Stimulated activated naive CD8-positive, alpha-beta T cell treated with anti-CD3 and anti-CD28 coated beads, Interleukin-15, Interleukin-2, amounts not matched to agents 100 ng/mL and 50 ng/mL, for 24 hours (primary cell): ENCODE results near the gene NAA10.

Source experiments
- H3K27ac Mint-ChIP-seq: one replicate; pipeline ENCODE4 v1.8.0; 2021; ENCODE audit warnings: mild to moderate bottlenecking, mixed read lengths
- H3K27me3 Mint-ChIP-seq: one replicate; pipeline ENCODE4 v1.8.0; 2021; ENCODE audit warnings: mixed read lengths
- H3K36me3 Mint-ChIP-seq: one replicate; pipeline ENCODE4 v1.8.0; 2021; ENCODE audit warnings: low read depth, mixed read lengths
- H3K4me1 Mint-ChIP-seq: one replicate; pipeline ENCODE4 v1.8.0; 2021; ENCODE audit warnings: low read depth, mixed read lengths
- H3K4me3 Mint-ChIP-seq: one replicate; pipeline ENCODE4 v1.8.0; 2021; ENCODE audit warnings: mild to moderate bottlenecking, mixed read lengths
- H3K9me3 Mint-ChIP-seq: one replicate; pipeline ENCODE4 v1.8.0; 2021; ENCODE audit warnings: mixed read lengths

The NAA10 gene

DNA sequence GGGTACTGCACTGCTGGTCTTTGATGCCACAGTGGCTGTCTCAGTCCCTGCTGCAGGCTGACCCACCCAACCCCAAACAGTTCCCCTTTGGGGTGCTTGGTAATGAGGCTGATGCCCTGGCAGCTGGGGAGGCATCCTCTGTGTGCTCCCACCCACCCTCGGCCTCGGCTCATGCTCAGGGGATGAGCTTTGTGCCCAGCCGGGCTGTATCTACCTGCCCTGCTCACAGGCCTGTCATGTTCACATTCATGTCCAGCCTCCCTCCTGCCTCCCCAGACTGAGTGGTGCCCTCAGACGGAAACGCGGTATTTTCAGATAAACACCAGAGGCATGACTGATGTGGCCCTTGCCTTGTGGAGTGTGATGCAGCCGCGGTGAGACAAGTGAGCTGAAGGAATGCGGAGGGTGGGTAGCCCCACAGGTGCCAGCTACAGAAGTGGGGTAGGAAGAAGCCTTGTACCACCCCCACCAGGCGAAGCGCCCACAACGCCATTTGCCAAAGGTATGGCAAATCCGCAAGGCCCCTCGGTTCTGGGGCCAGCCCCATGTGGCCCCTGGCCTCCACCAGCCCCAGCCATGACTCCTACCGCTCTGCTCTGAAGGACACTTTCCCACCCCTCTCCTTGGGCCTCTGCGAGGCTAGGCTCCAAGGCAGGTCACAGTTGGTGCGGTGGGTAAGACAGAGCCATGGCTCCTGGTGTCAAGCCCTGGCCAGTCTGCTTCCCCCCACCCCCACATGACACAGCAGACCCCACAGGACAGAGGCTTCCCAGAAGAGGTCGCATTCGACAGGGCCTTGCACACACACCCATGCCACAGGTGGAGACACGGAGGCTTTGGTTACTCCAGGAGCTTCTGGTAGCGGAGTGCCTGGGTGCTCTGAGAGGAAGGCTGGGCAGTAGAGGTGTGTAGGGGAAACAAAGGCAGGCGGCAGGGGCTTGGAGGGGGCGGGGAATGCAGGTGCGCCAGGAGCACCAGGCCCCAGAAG is 11.4 kb upstream of the NAA10 start:
- Mint-ChIP-seq H3K27me3 (no peaks in the 10 kb centered on the region), H3K4me1 (peaks cover 36% of the 10 kb centered on the region), H3K9me3 (no peaks in the 10 kb centered on the region), H3K4me3 (no peak overlapping the region), H3K27ac (no peak overlapping the region), H3K36me3 (peaks cover 9% of the 10 kb centered on the region)

DNA sequence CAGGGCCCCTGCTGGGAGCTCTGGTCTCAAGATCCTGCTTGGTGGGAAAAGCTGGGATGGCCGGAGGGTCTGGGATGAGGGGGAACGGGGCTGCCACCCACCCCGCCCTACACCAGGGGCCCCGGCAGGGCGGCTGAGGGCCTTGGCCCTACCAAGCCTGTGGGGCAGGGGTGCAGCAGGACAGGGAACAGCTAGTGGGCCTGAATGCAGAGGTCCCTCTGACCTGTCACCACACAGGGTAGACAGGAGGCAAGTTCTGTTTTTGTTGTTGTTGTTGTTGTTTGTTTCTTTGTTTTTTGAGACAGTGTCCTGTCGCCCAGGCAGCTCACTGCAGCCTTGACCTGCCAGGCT is 9.9 kb upstream of the NAA10 start:
- H3K36me3 Mint-ChIP-seq = no peaks in the 10 kb centered on the region
- no peaks in the 10 kb centered on the region for H3K9me3 Mint-ChIP-seq
- H3K27me3 Mint-ChIP-seq = no peaks in the 10 kb centered on the region
- peak overlapping the region; percentile 79 for H3K4me3 Mint-ChIP-seq
- H3K27ac Mint-ChIP-seq = no peak overlapping the region
- peaks cover 33% of the 10 kb centered on the region for H3K4me1 Mint-ChIP-seq

DNA sequence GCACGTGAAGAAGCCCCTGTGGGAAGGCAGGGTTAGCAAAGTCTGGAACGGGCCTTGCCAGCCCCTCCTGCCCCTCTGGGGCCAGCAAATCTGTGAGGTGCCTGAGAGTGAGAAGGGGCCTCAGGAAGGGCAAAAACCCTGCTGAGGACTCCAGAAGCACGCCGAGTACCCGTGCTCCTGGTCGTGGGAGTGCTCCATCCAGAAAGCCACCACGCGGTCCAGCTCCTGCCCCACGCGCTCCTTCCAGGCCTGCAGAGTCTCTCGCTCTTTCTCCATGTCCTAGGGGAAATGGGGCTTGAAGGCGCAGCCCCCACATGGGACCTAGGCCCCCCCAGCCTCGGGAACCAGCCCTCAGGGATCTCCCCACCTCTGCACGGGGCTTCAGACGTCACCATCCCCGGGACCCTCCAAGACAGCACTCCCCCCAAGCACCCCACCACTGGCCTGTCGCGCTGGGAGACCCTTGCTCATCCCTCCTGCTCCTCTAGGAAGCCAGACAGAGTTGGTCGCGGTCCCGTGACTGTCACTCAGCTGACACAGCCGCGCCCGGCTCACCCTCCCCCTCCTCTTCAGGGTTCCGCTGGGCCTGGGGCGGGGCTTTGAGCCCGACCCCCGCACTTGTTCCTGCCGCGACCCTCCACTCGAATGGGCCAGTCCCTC is 9.4 kb upstream of the NAA10 start, which contains the start of gene RENBP:
RENBP (minus strand) TSS at position 504 of the 660 bp plus-strand sequence; CDS start at position 471, 33 bp downstream.
- no peaks in the 10 kb centered on the region for H3K9me3 Mint-ChIP-seq
- H3K27me3 Mint-ChIP-seq = no peaks in the 10 kb centered on the region
- H3K36me3 Mint-ChIP-seq = no peaks in the 10 kb centered on the region
- peaks cover 29% of the 10 kb centered on the region for H3K4me1 Mint-ChIP-seq
- H3K27ac Mint-ChIP-seq = peak within 1 kb of the TSS; percentile 77
- H3K4me3 Mint-ChIP-seq = peak within 1 kb of the TSS; percentile 79

DNA sequence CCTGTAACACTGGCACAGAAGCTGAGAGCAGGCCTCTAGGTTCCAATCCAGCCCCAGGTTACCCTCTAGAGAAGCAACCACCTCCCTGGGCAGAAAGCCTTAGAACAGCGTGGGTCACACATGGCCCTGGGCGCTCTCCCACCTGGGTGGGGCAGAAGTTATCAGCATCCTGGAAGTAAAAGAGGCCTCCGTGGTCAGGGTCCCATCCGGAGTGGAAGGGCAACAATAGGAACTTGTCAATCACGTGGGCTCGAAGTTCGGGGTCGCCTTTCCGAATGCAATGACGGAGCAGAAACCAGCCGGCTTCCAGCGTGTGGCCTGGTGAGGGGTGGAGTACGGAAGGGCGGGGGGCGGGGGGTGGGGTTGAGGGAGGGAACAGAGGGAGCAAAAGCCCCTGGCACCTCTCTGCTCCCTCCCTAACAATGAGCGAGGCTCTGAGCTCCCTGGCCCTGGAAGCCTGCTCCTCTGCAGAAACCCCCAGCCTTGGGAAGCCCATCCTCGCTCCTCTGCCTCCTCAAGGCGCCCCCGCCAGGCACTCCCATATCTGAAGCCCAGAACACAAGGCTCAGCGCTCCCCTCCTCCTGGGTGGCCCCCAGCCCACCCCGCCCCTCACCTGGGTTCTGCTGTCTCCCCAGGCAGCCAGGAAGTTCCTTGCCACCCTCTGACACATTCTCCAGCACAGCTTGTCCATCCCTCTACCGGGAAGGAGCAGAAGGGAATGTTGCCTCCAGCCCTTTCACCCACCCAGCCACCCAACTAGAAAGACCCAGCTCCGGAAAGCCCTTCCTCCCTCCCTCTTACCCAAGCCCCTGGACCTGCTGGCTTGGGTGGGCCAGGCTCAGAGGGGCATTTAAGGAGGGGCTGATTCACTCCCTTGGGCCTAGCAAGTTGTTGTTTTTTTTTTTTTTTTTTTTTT is 6.8 kb upstream of the NAA10 start:
- peaks cover 6% of the 10 kb centered on the region for H3K36me3 Mint-ChIP-seq
- no peaks in the 10 kb centered on the region for H3K27me3 Mint-ChIP-seq
- no peaks in the 10 kb centered on the region for H3K9me3 Mint-ChIP-seq
- H3K27ac Mint-ChIP-seq = peak overlapping the region; percentile 80
- H3K4me1 Mint-ChIP-seq = peaks cover 20% of the 10 kb centered on the region
- H3K4me3 Mint-ChIP-seq = peak overlapping the region; percentile 82

DNA sequence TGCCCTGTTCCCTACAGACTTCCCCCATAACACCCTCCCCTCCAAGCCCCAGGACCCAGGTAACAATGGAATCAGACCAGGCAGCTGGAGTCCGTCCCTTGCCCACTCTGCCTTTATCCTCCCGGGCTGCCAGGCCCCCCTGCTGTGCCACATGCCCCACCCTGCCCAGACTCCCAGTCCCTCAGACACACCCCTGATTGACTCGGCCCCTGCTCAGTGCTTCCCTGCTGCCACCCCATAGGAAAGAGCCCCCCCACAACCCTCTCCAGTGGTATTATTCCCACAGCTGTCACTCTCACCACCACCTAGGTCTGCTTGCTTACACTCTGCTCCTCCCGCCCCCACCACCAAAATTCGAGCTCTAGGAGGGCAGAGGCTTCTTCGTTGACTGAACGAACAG is 4.7 kb upstream of the NAA10 start:
- Mint-ChIP-seq H3K9me3 (no peaks in the 10 kb centered on the region), H3K4me3 (peak overlapping the region; percentile 10), H3K27me3 (no peaks in the 10 kb centered on the region)

DNA sequence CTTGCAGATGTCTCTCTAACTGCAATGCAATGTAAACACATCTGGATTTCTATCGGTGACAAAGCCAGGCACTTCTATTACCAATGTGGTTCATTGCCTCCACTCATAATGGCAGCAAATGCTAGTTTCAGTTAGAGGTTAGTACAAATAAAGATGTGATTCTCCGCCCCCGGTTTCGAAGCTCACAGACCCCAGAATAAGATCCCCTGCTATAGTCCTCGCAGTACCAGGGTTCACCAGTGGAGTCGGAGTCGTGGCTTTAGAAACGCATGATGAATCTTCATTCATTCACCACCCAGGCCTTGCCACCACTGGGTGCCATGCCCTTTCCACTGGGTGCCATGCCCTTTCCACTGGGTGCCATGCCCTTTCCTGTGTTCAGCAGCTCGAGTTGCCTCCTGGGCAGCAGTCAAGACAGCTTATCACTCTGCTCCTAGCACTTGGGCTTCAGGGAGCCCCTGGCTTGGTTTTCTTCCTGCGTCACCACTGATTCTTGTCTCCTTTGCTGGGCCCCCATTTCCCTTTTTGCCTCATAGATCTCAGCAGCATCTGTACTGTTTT is 3.5 kb upstream of the NAA10 start:
- Mint-ChIP-seq H3K9me3 (no peaks in the 10 kb centered on the region), H3K4me1 (peaks cover 23% of the 10 kb centered on the region), H3K4me3 (no peak overlapping the region), H3K36me3 (peaks cover 13% of the 10 kb centered on the region), H3K27ac (peak overlapping the region; percentile 11), H3K27me3 (no peaks in the 10 kb centered on the region)

More for the DNA sequence above, 4.7 kb upstream of the NAA10 start:
- H3K36me3 Mint-ChIP-seq = peaks cover 6% of the 10 kb centered on the region
- H3K27ac Mint-ChIP-seq = no peak overlapping the region
- H3K4me1 Mint-ChIP-seq = peaks cover 27% of the 10 kb centered on the region

DNA sequence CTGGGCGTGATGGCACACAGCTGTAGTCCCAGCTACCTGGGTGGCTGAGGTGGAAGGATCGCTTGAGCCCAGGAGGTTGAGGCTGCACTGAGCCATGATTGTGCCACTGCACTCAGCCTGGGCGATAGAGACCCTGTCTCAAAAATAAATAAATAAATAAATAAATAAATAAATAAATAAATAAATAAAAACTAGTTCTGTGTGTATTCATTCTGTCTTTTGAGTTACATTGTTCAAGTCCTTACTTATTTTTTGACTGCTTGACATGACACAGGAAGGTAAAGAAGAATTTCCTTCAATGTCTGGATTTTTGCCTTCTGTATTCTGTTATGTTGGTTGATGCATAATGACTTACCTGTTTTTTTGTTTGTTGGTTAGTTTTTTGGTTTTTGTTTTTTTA is 2.2 kb upstream of the NAA10 start:
- no peak overlapping the region for H3K27ac Mint-ChIP-seq
- no peak overlapping the region for H3K4me3 Mint-ChIP-seq
- no peaks in the 10 kb centered on the region for H3K9me3 Mint-ChIP-seq
- peaks cover 23% of the 10 kb centered on the region for H3K4me1 Mint-ChIP-seq
- peaks cover 14% of the 10 kb centered on the region for H3K36me3 Mint-ChIP-seq
- H3K27me3 Mint-ChIP-seq = no peaks in the 10 kb centered on the region

DNA sequence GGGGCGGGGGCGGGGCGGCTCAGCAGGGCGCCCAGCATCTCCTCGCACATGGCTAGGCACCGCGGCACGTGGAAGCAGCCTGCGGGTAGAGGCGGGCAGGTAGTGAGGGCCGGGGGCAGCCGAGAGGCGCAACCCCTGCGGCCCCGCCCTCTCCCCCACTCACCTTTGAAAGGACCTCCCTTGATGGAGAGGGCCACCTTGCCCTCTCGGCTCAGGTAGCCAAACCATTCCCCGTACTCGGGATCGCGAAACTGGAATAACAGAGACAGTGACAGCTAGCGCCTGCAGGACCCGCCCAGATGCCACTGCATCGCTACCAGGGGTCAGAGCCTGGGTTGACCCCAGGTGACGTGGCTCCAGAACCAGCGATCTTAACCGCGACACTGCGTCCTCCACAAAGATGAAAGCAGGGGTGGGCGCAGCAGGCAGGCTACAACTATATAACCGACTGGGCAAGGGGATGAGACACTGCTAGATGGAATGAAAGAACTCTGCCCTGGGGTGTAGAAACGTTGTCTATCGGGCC is 552 bp upstream of the NAA10 start:
- no peaks in the 10 kb centered on the region for H3K27me3 Mint-ChIP-seq
- peak overlapping the region; percentile 72 for H3K4me3 Mint-ChIP-seq
- H3K27ac Mint-ChIP-seq = peak overlapping the region; percentile 71
- peaks cover 22% of the 10 kb centered on the region for H3K4me1 Mint-ChIP-seq
- no peaks in the 10 kb centered on the region for H3K9me3 Mint-ChIP-seq
- peaks cover 29% of the 10 kb centered on the region for H3K36me3 Mint-ChIP-seq

DNA sequence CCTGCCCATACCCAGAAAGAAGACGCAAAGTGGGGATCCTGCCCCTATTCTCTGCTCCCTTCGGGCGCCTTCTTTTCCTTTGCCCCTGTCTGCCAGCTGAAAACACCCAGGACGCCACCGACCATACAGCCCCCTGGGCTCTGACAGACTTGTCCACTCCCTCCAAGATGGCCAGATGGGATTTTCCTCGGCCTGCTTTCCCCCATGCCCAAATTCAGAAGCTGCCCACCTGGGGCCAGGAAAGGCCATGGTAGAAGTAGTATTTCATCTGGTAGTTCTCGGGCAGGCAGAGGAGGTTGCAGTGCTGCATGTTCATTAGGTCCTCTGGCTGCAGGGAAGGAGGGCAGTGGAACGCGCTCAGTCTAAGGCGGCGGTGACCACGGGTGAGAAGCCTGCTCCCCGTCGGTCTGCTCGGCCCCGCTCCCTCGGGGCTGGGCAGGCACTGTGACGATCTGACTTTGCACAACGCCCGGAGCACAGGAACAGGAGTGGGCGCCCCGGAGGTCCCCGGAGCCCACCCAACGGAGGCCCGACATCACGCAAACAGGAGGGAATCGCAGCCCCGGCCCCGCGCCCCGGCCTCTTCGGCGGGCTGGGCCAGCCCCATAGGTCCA is 582 bp downstream of the NAA10 start:
- H3K27ac Mint-ChIP-seq = peak overlapping the region; percentile 83

DNA sequence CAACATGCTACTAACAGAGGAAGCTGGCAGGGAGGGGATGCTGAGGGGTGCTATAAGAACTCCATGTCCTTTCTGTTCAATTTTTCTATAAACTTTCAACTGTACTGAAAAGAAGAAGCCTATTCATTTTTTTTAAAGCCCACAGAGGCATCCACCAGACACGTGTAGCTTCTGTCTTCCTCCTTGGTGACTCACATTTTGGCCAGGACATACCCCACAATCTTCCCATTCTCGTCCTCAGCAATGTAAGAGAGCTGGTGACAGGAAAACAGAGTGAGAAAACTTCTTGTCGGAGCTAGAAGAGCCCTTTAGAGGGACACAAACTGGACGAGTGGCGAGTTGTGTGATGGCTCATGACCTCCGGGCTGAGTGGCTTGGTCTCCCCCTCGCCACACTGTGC is 1.1 kb downstream of the NAA10 start:
- Mint-ChIP-seq H3K9me3 (no peaks in the 10 kb centered on the region), H3K4me1 (peaks cover 26% of the 10 kb centered on the region), H3K27me3 (no peaks in the 10 kb centered on the region), H3K36me3 (peaks cover 33% of the 10 kb centered on the region), H3K4me3 (peak overlapping the region; percentile 90), H3K27ac (peak overlapping the region; percentile 83)

More for the DNA sequence above, 582 bp downstream of the NAA10 start:
- peaks cover 22% of the 10 kb centered on the region for H3K4me1 Mint-ChIP-seq
- H3K4me3 Mint-ChIP-seq = peak overlapping the region; percentile 90
- peaks cover 29% of the 10 kb centered on the region for H3K36me3 Mint-ChIP-seq
- no peaks in the 10 kb centered on the region for H3K9me3 Mint-ChIP-seq
- H3K27me3 Mint-ChIP-seq = no peaks in the 10 kb centered on the region

DNA sequence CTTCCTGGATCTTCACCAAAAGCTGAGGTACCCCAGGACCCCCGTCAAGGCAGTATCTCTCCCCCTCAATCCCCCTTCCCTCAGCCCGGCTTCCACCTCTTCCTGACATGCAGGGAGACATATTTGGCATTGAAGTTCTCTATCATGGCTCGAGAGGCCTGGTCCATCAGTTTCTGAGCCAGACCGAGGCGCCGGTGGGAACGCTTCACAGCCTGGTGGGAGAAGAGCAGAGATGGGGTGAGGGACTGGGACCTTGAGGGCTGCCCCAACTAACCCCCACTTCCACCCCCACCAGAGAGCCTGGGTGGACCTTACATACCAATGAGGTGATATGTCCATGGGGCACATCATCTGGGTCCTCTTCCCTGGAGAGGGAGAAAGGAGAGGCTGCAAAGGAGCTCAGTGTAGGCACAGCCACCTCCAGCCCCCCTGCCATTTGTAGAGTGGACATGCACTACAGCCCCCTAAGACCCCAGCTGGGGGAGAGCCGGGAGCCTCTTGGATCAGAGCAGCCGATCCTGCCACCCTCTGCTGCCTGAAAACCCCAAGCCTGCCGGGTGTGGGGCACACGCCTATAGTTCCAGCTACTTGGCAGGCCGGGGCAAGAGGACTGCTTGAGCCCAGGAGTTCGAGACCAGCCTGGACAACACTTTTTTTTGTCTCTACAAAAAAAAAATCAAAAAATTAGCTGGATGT is 2.5 kb downstream of the NAA10 start:
- Mint-ChIP-seq H3K4me3 (peak overlapping the region; percentile 65), H3K36me3 (peaks cover 27% of the 10 kb centered on the region), H3K27ac (no peak overlapping the region), H3K4me1 (peaks cover 23% of the 10 kb centered on the region), H3K9me3 (no peaks in the 10 kb centered on the region), H3K27me3 (no peaks in the 10 kb centered on the region)

DNA sequence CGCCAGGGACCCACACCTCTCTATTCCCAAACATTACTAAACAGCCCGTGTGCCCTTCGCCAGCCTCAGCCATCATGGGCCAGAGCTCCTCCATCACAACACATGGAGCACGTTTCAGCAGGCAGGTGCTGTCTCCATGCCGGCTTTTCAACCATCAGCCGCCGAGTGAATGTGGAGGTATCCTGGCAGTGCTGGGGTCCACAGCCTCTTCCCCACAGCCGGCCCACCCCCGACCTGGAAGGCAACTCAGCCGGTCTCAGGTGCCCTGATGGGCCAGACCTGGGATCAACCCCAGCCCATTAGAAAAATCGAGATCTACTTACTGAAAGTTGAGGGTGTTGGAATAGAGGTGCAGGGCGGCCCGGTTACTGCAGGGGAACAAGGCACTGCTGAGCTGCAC is 3.1 kb downstream of the NAA10 start:
- no peaks in the 10 kb centered on the region for H3K9me3 Mint-ChIP-seq
- peak overlapping the region; percentile 84 for H3K27ac Mint-ChIP-seq

DNA sequence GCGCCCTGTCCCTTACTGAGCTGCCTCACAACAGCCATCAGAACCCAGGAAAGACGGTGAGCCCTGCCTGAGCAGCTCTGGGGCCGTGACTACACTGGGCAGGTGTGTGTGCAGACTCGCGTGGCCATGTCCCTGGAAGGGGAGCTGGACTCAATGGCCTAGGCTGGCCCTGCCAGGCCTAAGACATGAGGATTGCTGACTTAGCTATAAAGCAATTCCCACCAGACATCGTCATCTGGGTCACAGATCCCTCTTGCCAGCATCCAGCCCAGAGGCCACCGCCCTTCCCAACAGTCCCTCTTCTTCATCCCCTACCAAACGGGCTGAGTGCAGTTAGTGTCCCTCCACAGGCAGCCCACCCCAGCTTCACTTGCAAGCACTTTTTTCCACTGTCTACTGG is 3.7 kb downstream of the NAA10 start:
- H3K27me3 Mint-ChIP-seq = no peaks in the 10 kb centered on the region
- H3K36me3 Mint-ChIP-seq = peaks cover 27% of the 10 kb centered on the region
- no peaks in the 10 kb centered on the region for H3K9me3 Mint-ChIP-seq
- H3K4me3 Mint-ChIP-seq = no peak overlapping the region
- peak overlapping the region; percentile 84 for H3K27ac Mint-ChIP-seq
- peaks cover 20% of the 10 kb centered on the region for H3K4me1 Mint-ChIP-seq

More for the DNA sequence above, 3.1 kb downstream of the NAA10 start:
- Mint-ChIP-seq H3K4me1 (peaks cover 23% of the 10 kb centered on the region), H3K4me3 (no peak overlapping the region), H3K36me3 (peaks cover 27% of the 10 kb centered on the region), H3K27me3 (no peaks in the 10 kb centered on the region)
